Testis (tissue), 3 donors: ENCODE measurements around the gene GTF2F1. TPM values are rescaled to one million over a fixed set of nuclear protein-coding genes. Genes with fewer than 3 reads are reported as not detected.
A peak's percentile ranks its signal among the peaks of the same experiment; 100 is the strongest.
"Not testable (repeated sequence)": the region's sequence is repeated elsewhere in the genome, so short reads cannot be mapped to it uniquely, and the experiment has no call there.

Source experiments
- DNase-seq: peaks from one replicate; pipeline ENCODE4 v3.0.0-alpha.2; 2019
- H3K27ac ChIP-seq, 2 donors: fragments of 200-600 bp; sonication (generic); one replicate each; pipeline ENCODE4 v1.5.1; 2019
- H3K27me3 ChIP-seq: fragments of 200-600 bp; sonication (generic); one replicate; pipeline ENCODE4 v1.5.1; 2019
- H3K36me3 ChIP-seq: fragments of 200-600 bp; sonication (generic); one replicate; pipeline ENCODE4 v1.5.1; 2017; ENCODE audit warnings: low read depth; ENCODE audit errors: missing control alignments
- H3K4me1 ChIP-seq: fragments of 200-600 bp; sonication (generic); one replicate; pipeline ENCODE4 v1.5.1; 2019
- H3K4me3 ChIP-seq, 2 donors: fragments of 200-600 bp; sonication (generic); one replicate each; pipeline ENCODE4 v1.5.1; 2017 to 2019
- H3K9me3 ChIP-seq: fragments of 200-600 bp; sonication (generic); one replicate; pipeline ENCODE4 v1.5.1; 2017
- CTCF ChIP-seq, 3 experiments: fragments of 450-650 bp in 2 of 3; fragments of 200-600 bp in 1 of 3; sonication (generic) in 1 of 3; IDR thresholded peaks; one replicate each; pipeline ENCODE4 v1.5.1; 2016 to 2019; ENCODE audit warnings: antibody characterized with exemption in 3 of 3, mild to moderate bottlenecking in 2 of 3, moderate library complexity in 1 of 3
- POLR2A ChIP-seq: fragments of 450-650 bp; IDR thresholded peaks from one replicate; pipeline ENCODE4 v1.6.1; 2017; ENCODE audit warnings: antibody characterized with exemption, mild to moderate bottlenecking, moderate library complexity
- WGBS, 2 donors: methylation state at CpG; one replicate each; pipeline ENCODE4 v1.1.5; 2018; 5-methylcytosine and 5-hydroxymethylcytosine counted together
- intact Hi-C: fragments of 100-400 bp; cut with DNase I; formaldehyde crosslinking; loops from one replicate; pipeline ENCODE4 v1.15.1; 2023; ENCODE audit warnings: low total_unique reads
- polyA plus RNA-seq: library from polyadenylated mRNA; stranded (reverse); fragments of 350-450 nt; fragmentation: Illumina TruSeq; extraction: RNeasy Lipid Tissue Mini Kit (QIAGEN cat#74804); gene quantifications from one replicate; pipeline ENCODE4 v1.2.3, GENCODE V29; 2014; ENCODE audit warnings: low read depth, low replicate concordance; ENCODE audit not compliant: insufficient read depth
- total RNA-seq, 2 donors: library from RNA; depleted of rRNA; stranded (reverse); fragments of >200 nt; gene quantifications; one replicate each; pipeline ENCODE4 v1.2.3, GENCODE V29; 2016

The GTF2F1 gene
- total and polyA plus RNA-seq, 3 donors from 2014 or later: 78.1 to 122 (median 81.1) TPM

DNA sequence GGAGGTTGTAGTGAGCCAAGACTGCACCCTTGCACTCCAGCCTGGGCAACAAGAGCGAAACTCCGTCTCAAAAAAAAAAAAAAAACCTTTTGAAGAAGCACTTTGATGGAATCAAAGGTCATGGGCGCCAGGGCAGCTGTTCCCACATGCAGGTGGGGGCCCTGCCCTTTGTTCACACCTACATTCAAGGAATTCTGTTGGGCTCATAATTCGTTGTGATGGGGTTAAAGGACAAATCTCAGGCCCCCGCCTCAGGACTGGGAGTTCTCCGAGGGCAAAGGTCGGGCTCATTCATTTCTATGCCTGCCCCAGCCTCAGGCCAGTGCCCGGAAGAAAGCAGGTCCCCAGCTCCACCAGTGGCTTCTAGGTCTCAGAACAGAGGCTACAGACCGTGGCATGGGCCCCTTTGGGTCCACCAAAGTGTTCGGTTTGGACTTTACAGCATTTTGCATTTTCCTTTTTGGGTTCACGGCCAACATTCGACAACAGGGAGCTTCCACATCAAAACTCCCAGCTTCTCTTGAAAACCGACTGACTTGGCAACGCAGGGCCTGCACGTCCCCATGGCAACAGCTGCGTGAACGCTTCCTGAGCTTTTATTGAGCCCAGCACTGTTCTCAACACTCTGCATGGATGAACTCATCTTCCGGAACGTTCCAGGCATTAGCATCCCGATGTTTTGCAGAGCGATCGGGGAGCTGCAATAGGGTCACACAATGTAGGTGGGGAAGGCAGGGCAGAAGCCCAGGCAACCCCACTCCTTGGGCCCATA, 10.1 kb upstream of the GTF2F1 start:
- Histone ChIP-seq H3K27ac (no peak overlapping the region), H3K27me3 (no peaks in the 10 kb centered on the region), H3K9me3 (no peaks in the 10 kb centered on the region), H3K4me3 (no peak overlapping the region), H3K4me1 (no peaks in the 10 kb centered on the region), H3K36me3 (no peaks in the 10 kb centered on the region)
- TF ChIP-seq CTCF (IDR thresholded peaks at IDR 0.05) (no peak), POLR2A (no peak)
- WGBS, 2 donors: 49 to 57% methylated on average over 20 to 22 of the region's 22 CpGs
- DNase-seq: peak; percentile 51
- intact Hi-C loops: no loop called here

DNA sequence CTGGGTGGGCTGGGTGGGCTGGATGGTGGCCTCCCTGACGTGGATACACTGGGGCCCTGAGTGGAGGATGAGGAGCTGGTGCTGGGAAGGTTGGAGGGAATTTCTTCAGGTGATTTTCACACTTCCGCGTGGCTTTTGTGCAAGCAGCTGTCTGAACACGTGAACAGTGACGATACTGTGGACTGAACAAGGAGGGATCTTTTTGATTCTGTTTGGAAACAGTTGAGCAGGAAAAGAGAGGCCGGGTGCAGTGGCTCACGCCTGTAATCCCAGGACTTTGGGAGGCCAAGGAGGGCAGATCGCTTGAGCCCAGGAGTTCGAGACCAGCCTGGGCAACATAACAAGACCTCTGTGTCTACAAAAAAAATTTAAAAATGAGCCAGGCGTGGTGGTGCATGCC, 9.1 kb upstream of the GTF2F1 start:
- no peaks in the 10 kb centered on the region for H3K9me3 ChIP-seq
- no peaks in the 10 kb centered on the region for H3K27me3 ChIP-seq
- intact Hi-C loops: no loop called here
- TF ChIP-seq CTCF (IDR thresholded peaks at IDR 0.05) (no peak), POLR2A (no peak)
- DNase-seq: no peak
- no peak overlapping the region for H3K4me3 ChIP-seq
- 90 to 94% methylated on average over 10 of the region's 10 CpGs for WGBS, 2 donors
- H3K36me3 ChIP-seq: no peaks in the 10 kb centered on the region
- H3K4me1 ChIP-seq: no peaks in the 10 kb centered on the region
- H3K27ac ChIP-seq: no peak overlapping the region

GRCh38 chr19:6400062-6400944, 7.3 kb upstream of the GTF2F1 start:
- H3K27me3 ChIP-seq, intact Hi-C loops, H3K36me3 ChIP-seq, DNase-seq, H3K9me3 ChIP-seq, H3K4me1 ChIP-seq, H3K4me3 ChIP-seq, H3K27ac ChIP-seq: not testable (repeated sequence)
- WGBS, 2 donors: 89 to 93% methylated on average over 23 of the region's 23 CpGs

DNA sequence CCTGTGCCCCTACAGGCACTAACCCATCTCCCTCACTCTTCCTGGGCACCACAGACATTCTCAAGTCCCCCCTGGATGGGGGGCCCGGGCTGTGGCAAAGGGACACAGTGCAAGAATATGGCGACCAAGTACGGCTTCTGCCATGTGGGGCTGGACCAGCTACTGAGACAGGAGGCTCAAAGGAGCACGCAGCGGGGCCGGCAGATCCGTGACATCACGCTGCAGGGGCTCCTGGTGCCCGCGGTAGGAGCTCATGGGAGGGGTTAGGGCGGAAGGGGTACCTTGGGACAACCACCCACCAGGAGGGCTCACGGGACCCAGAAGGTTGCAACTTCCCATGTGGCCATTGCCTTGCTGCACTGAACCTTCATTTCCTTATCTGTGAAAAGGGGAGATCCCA, 3.3 kb upstream of the GTF2F1 start:
- WGBS, 2 donors: 91 to 95% methylated on average over 11 to 12 of the region's 12 CpGs
- Histone ChIP-seq H3K36me3 (no peaks in the 10 kb centered on the region), H3K4me1 (peaks cover 7% of the 10 kb centered on the region), H3K9me3 (no peaks in the 10 kb centered on the region), H3K4me3 (no peak overlapping the region), H3K27me3 (no peaks in the 10 kb centered on the region), H3K27ac (no peak overlapping the region)
- intact Hi-C loops: no loop called here
- no peak for TF ChIP-seq POLR2A
- TF ChIP-seq CTCF (IDR thresholded peaks at IDR 0.05): no peak
- no peak for DNase-seq

- Histone ChIP-seq H3K27me3 (no peaks in the 10 kb centered on the region), H3K4me3 (no peak overlapping the region), H3K27ac (no peak overlapping the region), H3K36me3 (no peaks in the 10 kb centered on the region), H3K9me3 (no peaks in the 10 kb centered on the region), H3K4me1 (peaks cover 7% of the 10 kb centered on the region)
- TF ChIP-seq CTCF (IDR thresholded peaks at IDR 0.05): no peak
- TF ChIP-seq POLR2A: no peak
- intact Hi-C loops: loop anchor here (5.0 kb wide), 1 partner anchor 32 kb away; no protein-coding TSS in a partner anchor
- no peak for DNase-seq
- WGBS, 2 donors: 82 to 89% methylated on average over 3 of the region's 3 CpGs
Measured at GRCh38 chr19:6394831-6395230, 1.9 kb upstream of the GTF2F1 start.
